Stimulated activated CD8-positive, alpha-beta memory T cell treated with anti-CD3 and anti-CD28 coated beads, Interleukin-15, amount 100 ng/mL, for 48 hours (primary cell): ENCODE results near the gene FN3KRP.

Source experiments
- DNase-seq, 2 donors: peaks; one replicate each; pipeline ENCODE4 v3.0.0-alpha.2; 2020; ENCODE audit warnings: low read depth in 2 of 2

Gene FN3KRP

GRCh38 chr17:82687871-82688270, 28.6 kb upstream of the FN3KRP start:
- no peak for DNase-seq

GRCh38 chr17:82689077-82689476, 27.4 kb upstream of the FN3KRP start:
- DNase-seq, result no peak

GRCh38 chr17:82690786-82691489, 25.6 kb upstream of the FN3KRP start:
- DNase-seq, result no peak

- DNase-seq, result no peak
These were observed 24.8 kb upstream of the FN3KRP start for GRCh38 chr17:82691714-82692113.

GRCh38 chr17:82692268-82692667, 24.2 kb upstream of the FN3KRP start:
- no peak for DNase-seq

GRCh38 chr17:82693168-82693867, 23.2 kb upstream of the FN3KRP start:
- no peak for DNase-seq

- no peak for DNase-seq
These were observed 21.9 kb upstream of the FN3KRP start for GRCh38 chr17:82694647-82695046.

GRCh38 chr17:82696259-82696658, 20.2 kb upstream of the FN3KRP start:
- DNase-seq, result no peak

- no peak for DNase-seq
These were observed 19.3 kb upstream of the FN3KRP start for GRCh38 chr17:82696916-82697807.

- no peak for DNase-seq
These were observed 18.8 kb upstream of the FN3KRP start for GRCh38 chr17:82697808-82698064.

- DNase-seq, result peak; percentile 96 to 99
These were observed 18.2 kb upstream of the FN3KRP start, which contains the start of gene RAB40B for GRCh38 chr17:82698065-82698973. RAB40B (minus strand) TSS chr17:82698698; CDS start chr17:82698596, 102 bp downstream.

- DNase-seq, result no peak
These were observed 17.5 kb upstream of the FN3KRP start for GRCh38 chr17:82698974-82699442.

GRCh38 chr17:82699551-82699950, 17.0 kb upstream of the FN3KRP start:
- DNase-seq, result no peak

GRCh38 chr17:82702231-82702927, 14.1 kb upstream of the FN3KRP start:
- no peak for DNase-seq

GRCh38 chr17:82703036-82703745, 13.3 kb upstream of the FN3KRP start:
- DNase-seq, result no peak

GRCh38 chr17:82703935-82704865, 12.3 kb upstream of the FN3KRP start:
- no peak for DNase-seq

GRCh38 chr17:82704886-82705285, 11.6 kb upstream of the FN3KRP start:
- no peak for DNase-seq

GRCh38 chr17:82705756-82706155, 10.8 kb upstream of the FN3KRP start:
- no peak for DNase-seq
